Ishikawa (cell line): ENCODE data around the gene FBXO47.

Source experiments
- CEBPB ChIP-seq: IDR thresholded peaks from 2 replicates; pipeline ENCODE4 v1.6.1; 2012
- CREB1 ChIP-seq: IDR thresholded peaks from 2 replicates; pipeline ENCODE4 v1.6.1; 2012; ENCODE audit warnings: low read depth
- EP300 ChIP-seq: IDR thresholded peaks from 2 replicates; pipeline ENCODE4 v1.6.1; 2012; ENCODE audit warnings: borderline replicate concordance
- FOXM1 ChIP-seq: IDR thresholded peaks from 2 replicates; pipeline ENCODE4 v1.6.1; 2012; ENCODE audit warnings: low read depth, borderline replicate concordance
- NFIC ChIP-seq: IDR thresholded peaks from 2 replicates; pipeline ENCODE4 v1.6.1; 2012
- RAD21 ChIP-seq: IDR thresholded peaks from 2 replicates; pipeline ENCODE4 v1.6.1; 2012; ENCODE audit warnings: low read depth
- TAF1 ChIP-seq: IDR thresholded peaks from 2 replicates; pipeline ENCODE4 v1.6.1; 2012; ENCODE audit warnings: low read depth, mild to moderate bottlenecking
- TF ChIP-seq, protein P1 (sequence below): IDR thresholded peaks from 2 replicates; pipeline ENCODE4 v1.6.1; 2012
- TF ChIP-seq, protein P2 (sequence below): IDR thresholded peaks from 2 replicates; pipeline ENCODE4 v1.6.1; 2012
- TF ChIP-seq, protein P3 (sequence below): IDR thresholded peaks from 2 replicates; pipeline ENCODE4 v1.6.1; 2012; ENCODE audit warnings: low read depth, mild to moderate bottlenecking

- TF ChIP-seq TAF1 (no peak), CEBPB (no peak), CREB1 (no peak), NFIC (no peak), EP300 (no peak), RAD21 (no peak), FOXM1 (no peak)
- TF ChIP-seq, protein P1, sequence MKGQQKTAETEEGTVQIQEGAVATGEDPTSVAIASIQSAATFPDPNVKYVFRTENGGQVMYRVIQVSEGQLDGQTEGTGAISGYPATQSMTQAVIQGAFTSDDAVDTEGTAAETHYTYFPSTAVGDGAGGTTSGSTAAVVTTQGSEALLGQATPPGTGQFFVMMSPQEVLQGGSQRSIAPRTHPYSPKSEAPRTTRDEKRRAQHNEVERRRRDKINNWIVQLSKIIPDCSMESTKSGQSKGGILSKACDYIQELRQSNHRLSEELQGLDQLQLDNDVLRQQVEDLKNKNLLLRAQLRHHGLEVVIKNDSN = no peak
- TF ChIP-seq, protein P2, sequence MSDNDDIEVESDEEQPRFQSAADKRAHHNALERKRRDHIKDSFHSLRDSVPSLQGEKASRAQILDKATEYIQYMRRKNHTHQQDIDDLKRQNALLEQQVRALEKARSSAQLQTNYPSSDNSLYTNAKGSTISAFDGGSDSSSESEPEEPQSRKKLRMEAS = no peak
- TF ChIP-seq, protein P3, sequence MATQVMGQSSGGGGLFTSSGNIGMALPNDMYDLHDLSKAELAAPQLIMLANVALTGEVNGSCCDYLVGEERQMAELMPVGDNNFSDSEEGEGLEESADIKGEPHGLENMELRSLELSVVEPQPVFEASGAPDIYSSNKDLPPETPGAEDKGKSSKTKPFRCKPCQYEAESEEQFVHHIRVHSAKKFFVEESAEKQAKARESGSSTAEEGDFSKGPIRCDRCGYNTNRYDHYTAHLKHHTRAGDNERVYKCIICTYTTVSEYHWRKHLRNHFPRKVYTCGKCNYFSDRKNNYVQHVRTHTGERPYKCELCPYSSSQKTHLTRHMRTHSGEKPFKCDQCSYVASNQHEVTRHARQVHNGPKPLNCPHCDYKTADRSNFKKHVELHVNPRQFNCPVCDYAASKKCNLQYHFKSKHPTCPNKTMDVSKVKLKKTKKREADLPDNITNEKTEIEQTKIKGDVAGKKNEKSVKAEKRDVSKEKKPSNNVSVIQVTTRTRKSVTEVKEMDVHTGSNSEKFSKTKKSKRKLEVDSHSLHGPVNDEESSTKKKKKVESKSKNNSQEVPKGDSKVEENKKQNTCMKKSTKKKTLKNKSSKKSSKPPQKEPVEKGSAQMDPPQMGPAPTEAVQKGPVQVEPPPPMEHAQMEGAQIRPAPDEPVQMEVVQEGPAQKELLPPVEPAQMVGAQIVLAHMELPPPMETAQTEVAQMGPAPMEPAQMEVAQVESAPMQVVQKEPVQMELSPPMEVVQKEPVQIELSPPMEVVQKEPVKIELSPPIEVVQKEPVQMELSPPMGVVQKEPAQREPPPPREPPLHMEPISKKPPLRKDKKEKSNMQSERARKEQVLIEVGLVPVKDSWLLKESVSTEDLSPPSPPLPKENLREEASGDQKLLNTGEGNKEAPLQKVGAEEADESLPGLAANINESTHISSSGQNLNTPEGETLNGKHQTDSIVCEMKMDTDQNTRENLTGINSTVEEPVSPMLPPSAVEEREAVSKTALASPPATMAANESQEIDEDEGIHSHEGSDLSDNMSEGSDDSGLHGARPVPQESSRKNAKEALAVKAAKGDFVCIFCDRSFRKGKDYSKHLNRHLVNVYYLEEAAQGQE = no peak
Measured at GRCh38 chr17:38919316-38920078, 47.7 kb downstream of the FBXO47 start.
